CD4-positive, alpha-beta memory T cell (primary cell): Measurements from ENCODE around the gene ARHGAP24. TPM values are rescaled to one million over a fixed set of nuclear protein-coding genes. Genes with fewer than 3 reads are reported as not detected.

Experiments
- CTCF ChIA-PET: fragments of 350-600 bp; sonication (Branson Sonifier 250); formaldehyde crosslinking; loops from one replicate; lab custom pipeline; 2021; ENCODE audit warnings: inconsistent platforms; ENCODE audit not compliant: partially characterized antibody; lab: Charles Lee
- POLR2A ChIA-PET: fragments of 350-600 bp; sonication (Branson Sonifier 250); formaldehyde crosslinking; loops from one replicate; lab custom pipeline; 2021; ENCODE audit not compliant: partially characterized antibody; lab: Charles Lee
- DNase-seq, 5 donors: peaks; one replicate each; pipeline versions ENCODE4 v3.0.0 to v3.0.0-alpha.2; 2020 to 2022; ENCODE audit warnings: mixed read lengths in 1 of 5
- H3K27ac ChIP-seq: one replicate; pipeline ENCODE4 v1.7.0; 2013; ENCODE audit warnings: low read depth, low read length
- H3K27me3 ChIP-seq: 2 replicates; pipeline ENCODE4 v1.7.0; 2013; ENCODE audit warnings: mild to moderate bottlenecking, low read length, moderate library complexity; ENCODE audit not compliant: insufficient read depth
- H3K36me3 ChIP-seq: 2 replicates; pipeline ENCODE4 v1.7.0; 2013; ENCODE audit warnings: mild to moderate bottlenecking, low read length, moderate library complexity; ENCODE audit not compliant: insufficient read depth
- H3K4me1 ChIP-seq: 2 replicates; pipeline ENCODE4 v1.7.0; 2013; ENCODE audit warnings: mild to moderate bottlenecking, low read length, moderate library complexity; ENCODE audit not compliant: insufficient read depth
- H3K4me3 ChIP-seq, 2 donors: one replicate each; pipeline ENCODE4 v1.7.0; 2013; ENCODE audit warnings: low read length in 2 of 2, mild to moderate bottlenecking in 1 of 2
- H3K9me3 ChIP-seq, 2 donors: one replicate each; pipeline ENCODE4 v1.7.0; 2013; ENCODE audit warnings: low read length in 2 of 2, control low read depth in 1 of 2; ENCODE audit not compliant: control insufficient read depth in 1 of 2
- H3K27ac Mint-ChIP-seq, 7 donors: one replicate each; pipeline ENCODE4 v1.8.0; 2020 to 2021; ENCODE audit warnings: mixed read lengths in 7 of 7, mild to moderate bottlenecking in 6 of 7, inconsistent platforms in 3 of 7, moderate library complexity in 3 of 7
- H3K27me3 Mint-ChIP-seq, 2 donors: one replicate each; pipeline ENCODE4 v1.8.0; 2020 to 2021; ENCODE audit warnings: mixed read lengths in 2 of 2
- H3K36me3 Mint-ChIP-seq, 2 donors: one replicate each; pipeline ENCODE4 v1.8.0; 2020 to 2021; ENCODE audit warnings: mixed read lengths in 2 of 2, inconsistent platforms in 1 of 2, mild to moderate bottlenecking in 1 of 2
- H3K4me1 Mint-ChIP-seq, 4 donors: one replicate each; pipeline ENCODE4 v1.8.0; 2020 to 2021; ENCODE audit warnings: mixed read lengths in 4 of 4, mild to moderate bottlenecking in 1 of 4
- H3K4me3 Mint-ChIP-seq, 8 donors: one replicate each; pipeline ENCODE4 v1.8.0; 2020 to 2021; ENCODE audit warnings: mixed read lengths in 8 of 8, mild to moderate bottlenecking in 7 of 8, moderate library complexity in 6 of 8, inconsistent platforms in 3 of 8
- H3K9me3 Mint-ChIP-seq, 8 donors: one replicate each; pipeline ENCODE4 v1.8.0; 2020 to 2021; ENCODE audit warnings: mixed read lengths in 8 of 8, mild to moderate bottlenecking in 5 of 8, inconsistent platforms in 3 of 8, moderate library complexity in 1 of 8
- intact Hi-C: fragments of 100-400 bp; cut with micrococcal nuclease; formaldehyde crosslinking; loops from one replicate; pipeline ENCODE4 v1.15.1; 2023
- polyA plus RNA-seq, 2 donors: library from polyadenylated mRNA; unstranded; fragments of 300-500 nt; fragmentation: Illumina TruSeq; gene quantifications; one replicate each; pipeline ENCODE4 v1.2.3, GENCODE V29; 2021
- total RNA-seq, 2 experiments: library from RNA; stranded (reverse); gene quantifications; one replicate each; pipeline ENCODE4 v1.2.3, GENCODE V29; 2021

The ARHGAP24 gene
- total and polyA plus RNA-seq, 4 experiments from 2014 or later, result 0.30 TPM; not detected in 3

- ChIA-PET CTCF (no interaction called here), POLR2A (no interaction called here)
- Histone ChIP-seq H3K9me3 (no peaks in the 10 kb centered on the region), H3K27me3 (no peaks in the 10 kb centered on the region), H3K27ac (no peak overlapping the region), H3K36me3 (no peaks in the 10 kb centered on the region), H3K4me3 (no peak overlapping the region), H3K4me1 (no peaks in the 10 kb centered on the region)
- Mint-ChIP-seq H3K4me3 (no peak overlapping the region), H3K9me3 (peaks cover 0 to 6% (median 0%) of the 10 kb centered on the region in 8 donors), H3K4me1 (no peaks in the 10 kb centered on the region), H3K27me3 (no peaks in the 10 kb centered on the region), H3K27ac (no peak overlapping the region), H3K36me3 (no peaks in the 10 kb centered on the region)
- intact Hi-C loops, result no loop called here
- DNase-seq, result no peak
Observed at GRCh38 chr4:85942107-85942506, 467.2 kb downstream of the ARHGAP24 start.

- H3K27ac Mint-ChIP-seq, result no peak overlapping the region
- H3K36me3 ChIP-seq, result no peaks in the 10 kb centered on the region
- no peaks in the 10 kb centered on the region for H3K4me1 ChIP-seq
- no peak overlapping the region for H3K4me3 Mint-ChIP-seq
- POLR2A ChIA-PET, result no interaction called here
- peaks cover 0 to 6% (median 0%) of the 10 kb centered on the region in 8 donors for H3K9me3 Mint-ChIP-seq
- no peaks in the 10 kb centered on the region for H3K9me3 ChIP-seq
- no peaks in the 10 kb centered on the region for H3K4me1 Mint-ChIP-seq
- no peak for DNase-seq
- H3K27me3 Mint-ChIP-seq, result no peaks in the 10 kb centered on the region
- intact Hi-C loops, result no loop called here
- CTCF ChIA-PET, result no interaction called here
- H3K4me3 ChIP-seq, result no peak overlapping the region
- H3K36me3 Mint-ChIP-seq, result no peaks in the 10 kb centered on the region
- no peaks in the 10 kb centered on the region for H3K27me3 ChIP-seq
- H3K27ac ChIP-seq, result no peak overlapping the region
Observed at GRCh38 chr4:85946821-85947220, 471.9 kb downstream of the ARHGAP24 start.

- Histone ChIP-seq H3K4me1 (no peaks in the 10 kb centered on the region), H3K9me3 (no peaks in the 10 kb centered on the region), H3K4me3 (no peak overlapping the region), H3K27ac (no peak overlapping the region), H3K36me3 (no peaks in the 10 kb centered on the region), H3K27me3 (no peaks in the 10 kb centered on the region)
- intact Hi-C loops, result no loop called here
- no peaks in the 10 kb centered on the region for H3K36me3 Mint-ChIP-seq
- H3K27me3 Mint-ChIP-seq, result no peaks in the 10 kb centered on the region
- no peak overlapping the region for H3K27ac Mint-ChIP-seq
- no peak for DNase-seq
- ChIA-PET CTCF (no interaction called here), POLR2A (no interaction called here)
- H3K4me1 Mint-ChIP-seq, result no peaks in the 10 kb centered on the region
- H3K4me3 Mint-ChIP-seq, result no peak overlapping the region
- peaks cover 0 to 3% (median under 1%) of the 10 kb centered on the region in 8 donors for H3K9me3 Mint-ChIP-seq
Observed at GRCh38 chr4:85951099-85951498, 476.1 kb downstream of the ARHGAP24 start.

- H3K27me3 Mint-ChIP-seq, result peaks cover 0 to 2% of the 10 kb centered on the region in 2 donors
Observed at GRCh38 chr4:85952528-85952927, 477.6 kb downstream of the ARHGAP24 start.

GRCh38 chr4:85952972-85953650 lies 478.2 kb downstream of the ARHGAP24 start:
- peaks cover 0 to 3% (median 0%) of the 10 kb centered on the region in 8 donors for H3K9me3 Mint-ChIP-seq
- no peak overlapping the region for H3K4me3 ChIP-seq
- H3K27me3 Mint-ChIP-seq, result peaks cover 0 to 2% of the 10 kb centered on the region in 2 donors
- H3K27me3 ChIP-seq, result no peaks in the 10 kb centered on the region
- H3K4me1 ChIP-seq, result no peaks in the 10 kb centered on the region
- H3K36me3 Mint-ChIP-seq, result no peaks in the 10 kb centered on the region
- no peak overlapping the region for H3K27ac Mint-ChIP-seq
- H3K27ac ChIP-seq, result no peak overlapping the region
- POLR2A ChIA-PET, result no interaction called here
- H3K4me3 Mint-ChIP-seq, result no peak overlapping the region
- CTCF ChIA-PET, result no interaction called here
- no peaks in the 10 kb centered on the region for H3K4me1 Mint-ChIP-seq
- intact Hi-C loops, result no loop called here
- H3K36me3 ChIP-seq, result no peaks in the 10 kb centered on the region
- no peaks in the 10 kb centered on the region for H3K9me3 ChIP-seq
- DNase-seq, result no peak

More at GRCh38 chr4:85952528-85952927, 477.6 kb downstream of the ARHGAP24 start:
- Mint-ChIP-seq H3K9me3 (peaks cover 0 to 3% (median 0%) of the 10 kb centered on the region in 8 donors), H3K27ac (no peak overlapping the region), H3K4me3 (no peak overlapping the region), H3K4me1 (no peaks in the 10 kb centered on the region), H3K36me3 (no peaks in the 10 kb centered on the region)
- Histone ChIP-seq H3K4me1 (no peaks in the 10 kb centered on the region), H3K4me3 (no peak overlapping the region), H3K9me3 (no peaks in the 10 kb centered on the region), H3K36me3 (no peaks in the 10 kb centered on the region), H3K27me3 (no peaks in the 10 kb centered on the region), H3K27ac (no peak overlapping the region)
- POLR2A ChIA-PET, result no interaction called here
- DNase-seq, result no peak
- CTCF ChIA-PET, result no interaction called here
- intact Hi-C loops, result no loop called here

GRCh38 chr4:85953651-85954018 lies 478.7 kb downstream of the ARHGAP24 start:
- no peak overlapping the region for H3K4me3 ChIP-seq
- H3K36me3 Mint-ChIP-seq, result no peaks in the 10 kb centered on the region
- no peaks in the 10 kb centered on the region for H3K4me1 Mint-ChIP-seq
- DNase-seq, result no peak
- POLR2A ChIA-PET, result no interaction called here
- no peak overlapping the region for H3K27ac Mint-ChIP-seq
- H3K9me3 ChIP-seq, result no peaks in the 10 kb centered on the region
- H3K27ac ChIP-seq, result no peak overlapping the region
- no peaks in the 10 kb centered on the region for H3K4me1 ChIP-seq
- peaks cover 0 to 3% (median 0%) of the 10 kb centered on the region in 8 donors for H3K9me3 Mint-ChIP-seq
- H3K4me3 Mint-ChIP-seq, result no peak overlapping the region
- H3K27me3 Mint-ChIP-seq, result peaks cover 0 to 2% of the 10 kb centered on the region in 2 donors
- intact Hi-C loops, result no loop called here
- no peaks in the 10 kb centered on the region for H3K27me3 ChIP-seq
- CTCF ChIA-PET, result no interaction called here
- no peaks in the 10 kb centered on the region for H3K36me3 ChIP-seq

GRCh38 chr4:85955620-85956292 lies 480.8 kb downstream of the ARHGAP24 start:
- H3K9me3 ChIP-seq, result no peaks in the 10 kb centered on the region
- H3K36me3 ChIP-seq, result no peaks in the 10 kb centered on the region
- POLR2A ChIA-PET, result no interaction called here
- no peaks in the 10 kb centered on the region for H3K27me3 ChIP-seq
- no peaks in the 10 kb centered on the region for H3K4me1 ChIP-seq
- H3K27me3 Mint-ChIP-seq, result peaks cover 0 to 2% of the 10 kb centered on the region in 2 donors
- H3K4me3 Mint-ChIP-seq, result no peak overlapping the region
- H3K9me3 Mint-ChIP-seq, result peaks cover 0 to 3% (median 0%) of the 10 kb centered on the region in 8 donors
- no peaks in the 10 kb centered on the region for H3K4me1 Mint-ChIP-seq
- no peak for DNase-seq
- no peaks in the 10 kb centered on the region for H3K36me3 Mint-ChIP-seq
- H3K4me3 ChIP-seq, result no peak overlapping the region
- intact Hi-C loops, result no loop called here
- CTCF ChIA-PET, result interaction anchor here (1.3 kb wide), 1 partner anchor 28 kb away, joined by 3 read pairs; no protein-coding TSS in a partner anchor
- no peak overlapping the region for H3K27ac Mint-ChIP-seq
- H3K27ac ChIP-seq, result no peak overlapping the region
